NCI-H1436 (cell line): ENCODE results near the gene HAGHL.
"Not testable (repeated sequence)": the region's sequence is repeated elsewhere in the genome, so short reads cannot be mapped to it uniquely, and the experiment has no call there.

ENCODE experiments used
- DNase-seq: peaks from one replicate; lab custom pipeline; 2025; lab: John Stamatoyannopoulos, UW

The HAGHL gene

GRCh38 chr16:689175-689897 lies 37.6 kb upstream of the HAGHL start:
- DNase-seq: no peak

GRCh38 chr16:691242-691641 lies 35.7 kb upstream of the HAGHL start:
- not testable (repeated sequence) for DNase-seq

GRCh38 chr16:692356-693108 lies 34.4 kb upstream of the HAGHL start:
- DNase-seq: no peak

- DNase-seq: no peak
Measured at GRCh38 chr16:693364-693763, 33.5 kb upstream of the HAGHL start.

GRCh38 chr16:693766-694165 lies 33.1 kb upstream of the HAGHL start:
- no peak for DNase-seq

- no peak for DNase-seq
Measured at GRCh38 chr16:694187-694862, 32.6 kb upstream of the HAGHL start.

- no peak for DNase-seq
Measured at GRCh38 chr16:694863-695354, 32.0 kb upstream of the HAGHL start.

- peak; percentile 17 for DNase-seq
Measured at GRCh38 chr16:695355-696089, 31.4 kb upstream of the HAGHL start.

- DNase-seq: no peak
Measured at GRCh38 chr16:698911-699671, 27.8 kb upstream of the HAGHL start.

- no peak for DNase-seq
Measured at GRCh38 chr16:700684-701584, 26.0 kb upstream of the HAGHL start.

- no peak for DNase-seq
Measured at GRCh38 chr16:702341-702740, 24.6 kb upstream of the HAGHL start.

- no peak for DNase-seq
Measured at GRCh38 chr16:703406-703805, 23.5 kb upstream of the HAGHL start.

- no peak for DNase-seq
Measured at GRCh38 chr16:704047-704446, 22.9 kb upstream of the HAGHL start.

- no peak for DNase-seq
Measured at GRCh38 chr16:704552-705380, 22.1 kb upstream of the HAGHL start.

GRCh38 chr16:705431-706188 lies 21.3 kb upstream of the HAGHL start, which contains the start of gene FBXL16:
TSS of gene FBXL16 (minus strand) at chr16:705801. CDS start at chr16:697405, 8,396 bp downstream.
- DNase-seq: peak; percentile 79

GRCh38 chr16:706189-707061 lies 20.5 kb upstream of the HAGHL start:
- peak; percentile 43 for DNase-seq

- no peak for DNase-seq
Measured at GRCh38 chr16:707062-707538, 19.8 kb upstream of the HAGHL start.
